Esophagus muscularis mucosa (tissue), 4 donors: Measurements from ENCODE around the gene KMT5B. TPM values are rescaled to one million over a fixed set of nuclear protein-coding genes. Genes with fewer than 3 reads are reported as not detected.

Source experiments
- DNase-seq: peaks from one replicate; pipeline ENCODE4 v3.0.0-alpha.2; 2017; ENCODE audit errors: extremely low spot score
- H3K27ac ChIP-seq, 4 donors: fragments of 200-600 bp; sonication (generic); replicated peaks in 1 of 4; 1 replicate in 3 of 4; 2 replicates in 1 of 4; pipeline ENCODE4 v1.5.1; 2016 to 2019; ENCODE audit warnings: mild to moderate bottlenecking in 1 of 4
- H3K27me3 ChIP-seq, 4 donors: fragments of 200-600 bp; sonication (generic); one replicate each; pipeline versions ENCODE4 v1.5.1 to v1.6.0; 2016 to 2019
- H3K36me3 ChIP-seq, 4 donors: fragments of 200-600 bp; sonication (generic); one replicate each; pipeline ENCODE4 v1.5.1; 2016 to 2019
- H3K4me1 ChIP-seq, 4 donors: fragments of 200-600 bp; sonication (generic); one replicate each; pipeline ENCODE4 v1.5.1; 2016 to 2019
- H3K4me3 ChIP-seq, 4 donors: fragments of 200-600 bp; sonication (generic); 1 replicate in 2 of 4; 2 replicates in 2 of 4; pipeline ENCODE4 v1.5.1; 2016 to 2019; ENCODE audit warnings: mild to moderate bottlenecking in 4 of 4, moderate library complexity in 1 of 4
- H3K9me3 ChIP-seq, 4 donors: fragments of 200-600 bp; sonication (generic); 1 replicate in 3 of 4; 2 replicates in 1 of 4; pipeline ENCODE4 v1.5.1; 2016 to 2019
- EP300 ChIP-seq: sonication (generic); formaldehyde crosslinking; IDR thresholded peaks from one replicate; pipeline ENCODE4 v1.6.1; 2017; ENCODE audit warnings: antibody characterized with exemption
- POLR2A ChIP-seq: fragments of 450-650 bp; IDR thresholded peaks from one replicate; pipeline ENCODE4 v1.6.1; 2017; ENCODE audit warnings: antibody characterized with exemption, moderate library complexity, mild to moderate bottlenecking, low read depth
- POLR2AphosphoS5 ChIP-seq, 2 donors: sonication (generic); formaldehyde crosslinking; IDR thresholded peaks; one replicate each; pipeline ENCODE4 v1.6.1; 2017; ENCODE audit warnings: antibody characterized with exemption in 2 of 2
- WGBS: methylation state at CpG from one replicate; pipeline ENCODE4 v1.1.5; 2018; 5-methylcytosine and 5-hydroxymethylcytosine counted together
- intact Hi-C: fragments of 100-400 bp; cut with DNase I; formaldehyde crosslinking; loops from one replicate; pipeline ENCODE4 v1.15.1; 2023
- total RNA-seq, 4 donors: library from RNA; depleted of rRNA; stranded (reverse); fragments of >200 nt; gene quantifications; one replicate each; pipeline versions ENCODE4 v1.1.0 to v1.2.1, GENCODE V29; 2016
- TF ChIP-seq, protein P1 (sequence below), 3 experiments: fragments of 200-600 bp in 2 of 3; fragments of 450-650 bp in 1 of 3; sonication (generic) in 2 of 3; IDR thresholded peaks; one replicate each; pipeline ENCODE4 v1.5.1; 2017 to 2019; ENCODE audit warnings: antibody characterized with exemption in 3 of 3, mild to moderate bottlenecking in 2 of 3, moderate library complexity in 1 of 3

KMT5B gene
- total RNA-seq, 4 donors from 2014 or later, result 28.7 to 49.4 (median 43.3) TPM

DNA sequence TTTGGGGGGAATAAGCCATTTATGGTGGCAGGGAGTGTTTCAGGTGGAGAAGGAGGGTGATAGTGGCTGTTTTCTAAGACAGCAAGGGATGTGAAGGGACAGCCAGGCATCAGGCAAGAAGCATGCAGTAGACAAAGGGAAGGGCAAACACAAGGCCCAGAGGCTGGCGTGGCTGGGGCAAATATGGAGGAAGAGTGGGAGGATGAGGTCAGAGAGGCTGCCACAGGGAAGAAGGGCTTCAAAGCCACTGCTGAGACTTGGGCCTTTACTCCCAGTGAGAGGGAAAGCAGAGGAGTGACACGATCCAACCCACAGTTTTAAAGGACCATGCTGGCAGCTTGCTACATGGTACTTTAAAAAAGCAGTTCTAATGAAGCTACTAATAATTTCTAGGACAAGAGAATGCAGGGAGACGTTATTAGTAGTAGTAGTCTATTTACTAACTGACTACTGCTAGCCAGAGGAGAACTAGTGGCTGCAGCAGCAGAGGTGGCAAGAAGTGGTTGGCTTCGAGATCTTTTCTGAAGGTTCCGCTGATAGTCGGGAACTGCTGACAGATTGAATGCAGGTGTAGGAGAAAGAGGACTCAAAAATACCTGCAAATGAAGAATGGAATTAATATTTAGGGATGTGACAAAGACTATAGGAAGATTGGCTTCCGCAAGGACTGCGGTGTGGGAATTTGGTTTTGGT is 13.7 kb downstream of the KMT5B start:
- 86% methylated on average over 8 of the region's 8 CpGs for WGBS
- no peak for DNase-seq

DNA sequence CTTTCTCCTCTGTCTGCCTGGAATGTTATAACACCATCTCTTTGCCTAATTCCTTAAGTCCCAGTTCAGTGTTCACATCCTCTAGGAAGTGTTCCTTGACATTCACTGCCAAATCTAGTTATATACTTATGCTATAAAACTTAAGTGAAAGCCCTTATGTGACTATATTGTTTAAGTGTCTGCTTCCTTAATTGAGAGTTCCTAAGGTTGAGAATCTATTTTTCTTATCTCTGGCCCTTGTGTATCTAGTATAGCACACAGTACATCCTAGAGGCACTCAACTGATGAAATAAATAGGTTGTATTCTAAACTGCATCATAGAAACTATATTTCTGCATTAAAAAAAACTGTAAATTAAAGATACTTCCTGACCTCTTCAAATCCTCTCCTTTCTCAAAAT is 16.9 kb downstream of the KMT5B start:
- no peak overlapping the region for H3K27ac ChIP-seq
- H3K9me3 ChIP-seq, result no peaks in the 10 kb centered on the region
- TF ChIP-seq EP300, result no peak
- TF ChIP-seq POLR2A, result no peak
- TF ChIP-seq, protein P1, sequence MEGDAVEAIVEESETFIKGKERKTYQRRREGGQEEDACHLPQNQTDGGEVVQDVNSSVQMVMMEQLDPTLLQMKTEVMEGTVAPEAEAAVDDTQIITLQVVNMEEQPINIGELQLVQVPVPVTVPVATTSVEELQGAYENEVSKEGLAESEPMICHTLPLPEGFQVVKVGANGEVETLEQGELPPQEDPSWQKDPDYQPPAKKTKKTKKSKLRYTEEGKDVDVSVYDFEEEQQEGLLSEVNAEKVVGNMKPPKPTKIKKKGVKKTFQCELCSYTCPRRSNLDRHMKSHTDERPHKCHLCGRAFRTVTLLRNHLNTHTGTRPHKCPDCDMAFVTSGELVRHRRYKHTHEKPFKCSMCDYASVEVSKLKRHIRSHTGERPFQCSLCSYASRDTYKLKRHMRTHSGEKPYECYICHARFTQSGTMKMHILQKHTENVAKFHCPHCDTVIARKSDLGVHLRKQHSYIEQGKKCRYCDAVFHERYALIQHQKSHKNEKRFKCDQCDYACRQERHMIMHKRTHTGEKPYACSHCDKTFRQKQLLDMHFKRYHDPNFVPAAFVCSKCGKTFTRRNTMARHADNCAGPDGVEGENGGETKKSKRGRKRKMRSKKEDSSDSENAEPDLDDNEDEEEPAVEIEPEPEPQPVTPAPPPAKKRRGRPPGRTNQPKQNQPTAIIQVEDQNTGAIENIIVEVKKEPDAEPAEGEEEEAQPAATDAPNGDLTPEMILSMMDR (IDR thresholded peaks at IDR 0.05), result no peak
- TF ChIP-seq POLR2AphosphoS5 (IDR thresholded peaks at IDR 0.05), result no peak
- peaks cover 40 to 77% (median 57%) of the 10 kb centered on the region in 4 donors for H3K4me1 ChIP-seq
- H3K27me3 ChIP-seq, result no peaks in the 10 kb centered on the region
- intact Hi-C loops, result no loop called here
- H3K4me3 ChIP-seq, result no peak overlapping the region
- DNase-seq, result no peak
- H3K36me3 ChIP-seq, result no peaks in the 10 kb centered on the region

More for the DNA sequence above, 13.7 kb downstream of the KMT5B start:
- no peak overlapping the region for H3K4me3 ChIP-seq
- intact Hi-C loops, result no loop called here
- TF ChIP-seq EP300, result no peak
- TF ChIP-seq POLR2A, result no peak
- TF ChIP-seq POLR2AphosphoS5 (IDR thresholded peaks at IDR 0.05), result no peak
- TF ChIP-seq, protein P1 (IDR thresholded peaks at IDR 0.05), result no peak
- H3K27me3 ChIP-seq, result no peaks in the 10 kb centered on the region
- peaks cover 39 to 82% (median 61%) of the 10 kb centered on the region in 4 donors for H3K4me1 ChIP-seq
- no peaks in the 10 kb centered on the region for H3K36me3 ChIP-seq
- H3K9me3 ChIP-seq, result no peaks in the 10 kb centered on the region
- H3K27ac ChIP-seq, result no peak overlapping the region

DNA sequence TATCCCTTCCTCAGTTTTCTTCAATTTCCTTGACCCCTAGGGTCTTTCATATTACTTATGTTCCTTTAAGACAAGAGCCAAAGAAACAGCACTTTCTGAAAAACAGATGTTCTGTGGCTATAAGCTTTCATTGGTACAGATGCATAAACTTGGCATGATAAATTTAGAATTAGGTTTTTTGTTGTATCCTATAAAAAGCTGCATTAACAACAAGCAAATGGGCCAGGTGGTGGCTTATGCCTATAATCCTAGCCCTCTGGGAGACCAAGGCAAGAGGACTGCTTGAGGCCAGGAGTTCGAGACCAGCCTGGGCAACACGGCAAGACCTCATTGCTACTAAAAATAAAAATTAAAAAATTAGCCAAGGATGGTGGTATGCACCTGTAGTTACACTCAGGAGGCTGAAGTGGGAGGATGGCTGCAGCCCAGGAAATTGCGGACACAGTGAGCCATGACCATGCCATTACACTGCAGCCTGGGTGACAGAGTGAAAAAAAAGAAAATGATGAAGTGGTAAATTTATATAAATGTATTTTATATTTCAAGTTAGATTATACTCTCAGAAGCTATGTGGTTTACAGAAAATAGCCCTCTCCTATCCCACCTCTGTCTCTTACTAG is 18.3 kb downstream of the KMT5B start:
- TF ChIP-seq, protein P1 (IDR thresholded peaks at IDR 0.05), result no peak
- no peak for TF ChIP-seq POLR2A
- Histone ChIP-seq H3K4me3 (no peak overlapping the region), H3K9me3 (no peaks in the 10 kb centered on the region), H3K4me1 (peaks cover 34 to 77% (median 52%) of the 10 kb centered on the region in 4 donors), H3K36me3 (no peaks in the 10 kb centered on the region), H3K27ac (no peak overlapping the region), H3K27me3 (no peaks in the 10 kb centered on the region)
- intact Hi-C loops, result no loop called here
- 90% methylated on average over 3 of the region's 3 CpGs for WGBS
- no peak for DNase-seq

DNA sequence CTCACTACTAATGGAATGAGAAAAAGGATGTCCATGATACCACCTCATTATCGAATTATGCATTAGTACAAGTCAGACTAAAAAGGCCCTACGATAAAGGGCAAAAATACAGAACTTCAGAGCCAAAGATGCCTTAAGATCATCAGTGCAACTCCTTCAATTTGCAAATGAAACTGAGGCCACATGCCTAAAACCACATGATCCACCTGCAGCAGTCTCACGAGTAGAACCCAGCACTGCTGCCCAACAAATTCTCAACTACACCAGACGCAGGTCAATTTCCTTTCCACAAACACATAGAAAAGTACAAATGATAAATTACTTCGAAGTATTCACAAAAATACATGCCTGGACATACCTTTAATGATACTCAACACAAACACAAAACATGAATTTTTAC is 20.1 kb downstream of the KMT5B start:
- TF ChIP-seq, protein P1 (IDR thresholded peaks at IDR 0.05), result no peak
- TF ChIP-seq POLR2AphosphoS5 (IDR thresholded peaks at IDR 0.05), result no peak
- no peak for TF ChIP-seq POLR2A
- no peak for TF ChIP-seq EP300
- Histone ChIP-seq H3K9me3 (no peaks in the 10 kb centered on the region), H3K27me3 (no peaks in the 10 kb centered on the region), H3K27ac (no peak overlapping the region), H3K4me1 (peaks cover 30 to 61% (median 36%) of the 10 kb centered on the region in 4 donors), H3K4me3 (no peak overlapping the region), H3K36me3 (peaks cover 0 to 8% (median 3%) of the 10 kb centered on the region in 4 donors)
- 70% methylated on average over 5 of the region's 5 CpGs for WGBS
- intact Hi-C loops, result no loop called here
- no peak for DNase-seq
